GM23338 (cell line): ENCODE results near the gene TSEN2.

Experiments
- CREB1 ChIP-seq: fragments of 250-450 bp; sonication (Bioruptor Pico); IDR thresholded peaks from 2 replicates; pipeline ENCODE4 v1.5.0; 2020; ENCODE audit warnings: low read depth, mild to moderate bottlenecking, moderate library complexity
- CTCF ChIP-seq, 2 experiments: fragments of 200-600 bp in 1 of 2; sonication (generic) in 1 of 2; conservative IDR thresholded peaks; 2 replicates each; pipeline versions ENCODE4 v1.5.1 to v1.6.1; 2016 to 2017; ENCODE audit warnings: antibody characterized with exemption in 2 of 2, low read depth in 2 of 2, mild to moderate bottlenecking in 2 of 2, moderate library complexity in 1 of 2
- EZH2 ChIP-seq: fragments of 200-600 bp; sonication (generic); IDR thresholded peaks from one replicate; pipeline ENCODE4 v1.8.0; 2017; ENCODE audit warnings: antibody characterized with exemption, mild to moderate bottlenecking, low read depth; ENCODE audit not compliant: unreplicated experiment
- EZH2phosphoT487 ChIP-seq: fragments of 200-600 bp; sonication (generic); IDR thresholded peaks from one replicate; pipeline ENCODE4 v1.8.1; 2018; ENCODE audit warnings: antibody characterized with exemption; ENCODE audit not compliant: unreplicated experiment
- JUNB ChIP-seq: IDR thresholded peaks from one replicate; pipeline ENCODE4 v1.6.1; 2016; ENCODE audit warnings: antibody characterized with exemption; ENCODE audit not compliant: unreplicated experiment
- POLR2AphosphoS5 ChIP-seq: IDR thresholded peaks from 2 replicates; pipeline ENCODE4 v1.6.1; 2016; ENCODE audit warnings: antibody characterized with exemption, low read depth
- REST ChIP-seq: IDR thresholded peaks from one replicate; pipeline ENCODE4 v1.6.1; 2018; ENCODE audit warnings: antibody characterized with exemption; ENCODE audit not compliant: unreplicated experiment
- ZNF114 ChIP-seq: fragments of 250-450 bp; sonication (Bioruptor Pico); IDR thresholded peaks from 2 replicates; pipeline ENCODE4 v1.5.0; 2020; ENCODE audit warnings: mild to moderate bottlenecking, moderate library complexity
- ZNF331 ChIP-seq: fragments of 250-450 bp; sonication (Bioruptor Pico); IDR thresholded peaks from 2 replicates; pipeline ENCODE4 v1.5.0; 2020; ENCODE audit warnings: low read depth, mild to moderate bottlenecking, moderate library complexity

GRCh38 chr3:12527757-12528143 is 43.5 kb downstream of the TSEN2 start:
- no peak for TF ChIP-seq EZH2
- TF ChIP-seq EZH2phosphoT487: no peak
- no peak for TF ChIP-seq CTCF (conservative IDR thresholded peaks at IDR 0.05; ENCODE audit: low read depth in 2 of 2)
- TF ChIP-seq POLR2AphosphoS5: no peak
- no peak for TF ChIP-seq CREB1 (CRISPR knock-in tag)
- TF ChIP-seq REST: no peak
- no peak for TF ChIP-seq JUNB
- TF ChIP-seq ZNF331: no peak
- no peak for TF ChIP-seq ZNF114 (CRISPR knock-in tag)
